G401 (cell line): ENCODE data around the gene FASLG. TPM values are rescaled to one million over a fixed set of nuclear protein-coding genes. Genes with fewer than 3 reads are reported as not detected.

Source experiments
- DNase-seq: peaks from one replicate; pipeline ENCODE4 v3.0.0-alpha.2; 2015; ENCODE audit warnings: low spot score
- in situ Hi-C: cut with HindIII; loops from 2 replicates; pipeline ENCODE4 v1.10.0; 2016; ENCODE audit warnings: low sequenced_read_pairs, mixed read lengths
- total RNA-seq: library from RNA; depleted of rRNA; stranded (reverse); fragments of >200 nt; shearing (Covaris generic); gene quantifications from 2 replicates; pipeline ENCODE4 v1.2.3, GENCODE V29; 2014

FASLG gene
- total RNA-seq, 1 experiment from 2014 or later, result not detected

DNA sequence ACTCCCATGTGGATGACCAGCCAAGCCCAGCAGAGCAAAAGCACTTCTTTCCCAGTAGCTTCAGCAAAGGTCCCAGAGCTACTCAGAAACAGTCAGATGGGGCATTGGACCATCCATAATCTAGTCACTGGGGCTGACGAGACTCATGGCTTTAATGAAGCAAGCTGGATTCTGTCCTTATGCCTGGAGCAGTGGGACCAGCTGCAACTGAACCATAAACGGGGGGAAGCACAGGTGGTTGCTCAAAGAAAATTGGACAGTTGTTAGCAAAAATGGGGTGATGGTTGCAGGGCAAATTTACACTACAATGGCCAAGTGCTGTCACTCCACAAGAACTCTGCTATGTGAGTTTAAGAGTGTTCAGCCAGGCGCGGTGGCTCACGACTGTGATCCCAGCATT is 17.4 kb upstream of the FASLG start:
- in situ Hi-C loops, result no loop called here

DNA sequence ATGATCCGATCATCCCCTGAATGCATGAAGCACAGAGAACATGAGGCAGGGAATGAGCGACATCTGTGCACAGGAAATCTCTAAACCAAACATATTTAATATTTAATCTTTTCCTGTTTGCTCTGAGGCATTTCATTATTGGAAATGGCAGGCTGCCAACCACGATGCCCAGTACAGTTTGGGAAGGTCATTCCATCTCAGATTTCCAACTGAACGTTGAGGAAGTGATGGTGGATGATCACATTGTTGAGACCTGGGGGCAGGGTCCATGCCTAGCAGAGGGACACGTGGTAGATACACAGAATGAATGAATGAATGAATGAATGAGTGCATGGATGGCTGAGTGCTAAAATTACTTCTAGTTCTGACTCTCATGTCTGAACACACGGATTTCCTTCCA is 15.9 kb upstream of the FASLG start:
- DNase-seq, result no peak
- in situ Hi-C loops, result no loop called here

More for the DNA sequence above, 17.4 kb upstream of the FASLG start:
- DNase-seq, result no peak

DNA sequence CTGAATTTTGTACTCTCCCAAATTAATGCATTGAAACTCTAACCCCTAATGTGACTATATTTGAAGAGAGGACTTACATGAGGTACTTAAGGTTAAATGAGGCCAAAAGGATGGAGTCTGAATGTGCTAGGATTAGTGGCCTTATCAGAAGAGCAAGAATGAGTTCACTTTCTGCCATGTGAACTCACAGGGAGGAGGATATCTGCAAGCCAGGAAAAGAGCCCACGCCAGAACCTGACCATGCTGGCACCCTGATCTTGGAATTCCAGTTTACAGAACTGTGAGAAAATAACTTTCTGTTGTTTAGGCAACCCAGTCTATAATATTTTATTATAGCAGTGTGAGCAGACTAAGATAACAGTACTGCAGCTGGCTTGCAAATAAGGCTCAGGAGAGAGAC is 12.2 kb upstream of the FASLG start:
- no peak for DNase-seq
- in situ Hi-C loops, result no loop called here

DNA sequence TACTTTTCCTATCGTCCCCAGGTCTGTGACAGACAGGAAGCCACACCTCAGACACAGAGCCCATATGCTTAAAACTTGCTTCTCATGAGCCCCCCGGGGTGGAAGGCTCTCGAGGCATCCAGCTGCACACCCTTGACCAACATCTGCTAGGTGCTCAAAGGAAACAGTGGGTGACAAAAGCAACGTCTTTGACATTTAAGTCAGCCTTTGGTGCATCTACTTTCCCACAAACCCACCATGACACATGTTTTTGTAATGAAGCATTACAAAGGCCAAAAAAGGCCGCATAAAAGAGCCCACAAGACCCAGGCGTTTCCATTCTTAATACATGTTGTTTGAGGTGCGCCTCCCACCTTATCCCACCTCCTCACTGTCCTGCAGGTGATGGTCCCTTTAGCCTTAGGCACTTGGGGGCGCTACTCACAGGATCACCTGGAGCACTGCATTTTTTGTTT is 11.8 kb upstream of the FASLG start:
- DNase-seq, result no peak
- in situ Hi-C loops, result no loop called here

DNA sequence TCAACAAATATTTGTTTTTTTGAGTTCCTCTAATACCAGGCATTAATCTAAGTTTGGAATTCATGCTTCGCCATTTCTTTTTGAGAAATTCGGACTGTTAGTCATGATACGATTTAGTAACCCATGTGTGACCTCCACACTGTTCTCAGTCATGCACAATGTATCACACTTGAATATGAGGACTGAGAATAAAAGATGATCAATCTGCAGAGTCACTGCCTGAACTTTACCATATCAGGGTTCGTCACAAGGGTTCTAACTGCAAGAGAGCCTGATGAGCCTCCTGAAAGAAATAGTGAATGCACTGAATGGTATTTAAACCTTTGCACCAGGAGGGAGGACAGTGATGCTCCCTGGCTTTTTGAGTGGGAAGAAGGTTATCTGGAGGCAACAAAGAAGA is 10.9 kb upstream of the FASLG start:
- DNase-seq, result no peak
- in situ Hi-C loops, result no loop called here

DNA sequence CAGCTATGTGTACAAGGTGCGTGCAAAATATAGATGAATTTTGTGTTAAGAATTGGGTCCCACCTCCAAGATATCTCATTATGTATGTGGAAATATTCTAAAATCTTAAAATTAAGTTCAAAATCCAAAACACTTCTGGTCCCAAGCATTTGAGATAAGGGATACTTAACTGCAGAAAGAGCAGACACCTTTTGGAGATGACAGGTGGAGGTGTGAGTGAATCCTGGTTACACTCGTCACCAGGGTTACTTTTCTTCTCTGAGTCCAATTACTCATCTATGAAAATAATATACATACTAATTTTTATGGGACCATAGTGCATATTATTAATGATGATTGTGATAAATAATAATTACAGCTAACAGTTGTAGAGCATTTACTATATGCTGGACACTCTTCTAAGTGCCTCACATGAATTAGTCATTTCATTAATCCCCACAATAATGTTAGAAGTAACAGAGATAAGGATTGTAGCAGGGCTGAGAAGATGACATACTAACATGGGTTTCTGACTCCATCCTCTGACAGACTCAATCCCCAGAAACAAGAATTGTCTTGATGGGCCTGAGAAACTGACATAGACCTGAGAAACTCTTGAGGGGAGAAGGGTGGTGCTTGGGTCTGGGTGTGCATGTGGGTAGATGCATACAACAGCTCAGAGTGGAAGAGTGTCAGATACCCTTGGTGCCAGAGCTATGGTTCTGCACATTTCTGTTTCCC is 8.3 kb upstream of the FASLG start:
- in situ Hi-C loops, result no loop called here
- DNase-seq, result no peak

DNA sequence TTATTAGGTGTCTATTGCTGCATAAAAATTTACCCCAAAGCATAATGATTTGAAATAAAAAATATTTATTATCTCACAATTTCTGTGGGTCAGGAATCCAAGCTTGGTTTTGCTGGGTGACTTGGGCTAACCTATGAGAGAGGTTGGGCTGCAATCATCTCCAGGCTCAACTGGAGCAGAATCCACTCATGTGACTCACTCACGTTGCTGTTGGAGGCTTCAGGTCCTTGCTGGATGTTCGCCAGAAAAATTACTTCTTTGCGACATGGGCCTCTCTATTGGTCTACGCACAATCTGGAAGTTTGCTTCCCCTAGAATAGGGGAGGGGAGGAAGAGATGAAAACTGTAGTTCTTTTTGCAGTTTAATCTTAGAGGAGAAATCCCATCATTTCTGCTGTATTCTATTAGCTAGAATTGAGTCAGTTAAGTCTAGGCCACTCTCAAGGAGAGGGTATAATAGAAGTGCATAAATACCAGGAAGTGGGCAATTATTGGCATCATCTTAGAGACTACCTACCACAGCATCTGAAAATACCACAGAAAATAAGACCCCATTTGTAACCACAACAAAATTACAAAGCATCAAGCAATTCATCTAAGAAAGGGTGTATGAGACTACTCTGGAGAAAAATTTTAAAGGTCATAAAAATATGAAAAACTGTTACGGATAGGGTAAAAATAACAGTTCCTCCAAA is 5.7 kb upstream of the FASLG start:
- in situ Hi-C loops, result no loop called here
- DNase-seq, result no peak

DNA sequence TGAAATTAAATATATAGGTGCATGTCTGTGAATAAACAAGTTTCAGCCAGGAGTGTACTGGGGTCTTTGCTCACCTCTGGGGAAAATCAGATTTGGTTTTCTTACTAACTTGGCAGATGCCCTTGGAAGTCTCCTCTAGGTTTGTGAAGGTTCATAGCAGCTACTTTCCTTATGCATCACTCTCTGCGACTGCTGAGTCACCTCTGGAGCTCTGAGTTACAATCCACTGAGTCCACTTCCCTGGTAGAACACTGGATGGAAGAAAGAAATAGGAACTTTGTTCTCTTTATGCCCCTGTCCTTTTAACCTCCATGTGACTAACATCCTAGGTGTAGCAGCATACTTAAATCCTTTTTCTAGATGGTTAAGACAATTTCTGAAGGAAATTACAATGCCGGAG is 4.4 kb upstream of the FASLG start:
- DNase-seq, result no peak
- in situ Hi-C loops, result no loop called here

DNA sequence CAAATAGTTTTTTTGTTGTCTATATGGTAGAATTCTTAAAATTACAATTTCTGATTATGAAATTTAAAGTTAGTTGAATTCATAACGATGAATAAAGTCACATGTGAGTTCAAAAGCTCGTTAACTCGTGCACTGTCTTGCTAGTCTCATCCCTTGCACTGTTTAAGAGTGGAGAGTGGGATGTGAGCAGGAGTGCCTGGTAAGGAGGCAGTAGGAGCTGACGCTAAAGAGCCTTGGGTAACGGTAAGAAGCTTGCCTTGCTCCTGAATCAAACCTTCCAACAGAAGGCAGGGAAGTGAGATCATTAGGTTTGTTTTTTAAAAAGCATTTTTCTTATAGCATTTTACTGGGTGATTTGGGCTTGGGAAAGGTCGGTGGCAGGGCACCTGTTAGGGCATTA is 2.3 kb upstream of the FASLG start:
- in situ Hi-C loops, result no loop called here
- no peak for DNase-seq

DNA sequence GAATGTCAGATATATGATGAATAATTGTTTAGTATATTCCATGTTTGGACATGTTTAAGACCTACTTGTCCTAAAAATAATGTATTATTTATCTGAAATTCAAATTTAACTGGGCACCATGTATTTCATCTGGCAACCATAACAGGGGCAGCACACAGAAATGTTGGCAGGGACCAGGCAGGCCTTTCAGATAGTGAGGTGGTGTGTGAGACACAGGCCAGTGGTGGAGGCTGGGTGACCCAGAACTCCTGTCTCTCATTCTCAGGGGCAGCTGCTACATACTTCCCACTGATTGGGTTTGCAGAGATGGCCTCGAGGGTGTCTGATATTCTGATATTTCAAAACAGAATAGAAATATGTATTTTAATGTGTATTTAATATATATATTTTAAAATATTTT is 1.3 kb upstream of the FASLG start:
- in situ Hi-C loops, result no loop called here
- no peak for DNase-seq

DNA sequence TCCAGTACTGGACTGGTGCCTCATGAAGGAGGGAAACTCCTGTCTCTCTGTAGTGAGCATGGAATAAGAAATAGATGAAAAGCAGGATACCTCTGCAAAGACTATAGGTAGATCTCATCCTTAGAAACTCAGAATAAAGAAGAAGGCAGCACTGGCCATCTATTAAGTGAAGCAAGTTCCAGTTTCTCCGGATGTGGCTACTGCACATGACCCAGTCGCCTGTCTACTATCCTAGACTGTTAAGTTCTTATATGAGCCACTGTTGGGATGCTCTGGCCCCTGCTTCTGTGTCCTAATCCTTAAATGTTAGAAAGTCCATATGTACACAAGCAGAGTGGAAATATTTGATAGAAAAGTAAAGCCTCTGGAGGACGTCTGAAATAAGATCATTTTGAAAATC is 2.2 kb downstream of the FASLG start:
- in situ Hi-C loops, result no loop called here
- no peak for DNase-seq

DNA sequence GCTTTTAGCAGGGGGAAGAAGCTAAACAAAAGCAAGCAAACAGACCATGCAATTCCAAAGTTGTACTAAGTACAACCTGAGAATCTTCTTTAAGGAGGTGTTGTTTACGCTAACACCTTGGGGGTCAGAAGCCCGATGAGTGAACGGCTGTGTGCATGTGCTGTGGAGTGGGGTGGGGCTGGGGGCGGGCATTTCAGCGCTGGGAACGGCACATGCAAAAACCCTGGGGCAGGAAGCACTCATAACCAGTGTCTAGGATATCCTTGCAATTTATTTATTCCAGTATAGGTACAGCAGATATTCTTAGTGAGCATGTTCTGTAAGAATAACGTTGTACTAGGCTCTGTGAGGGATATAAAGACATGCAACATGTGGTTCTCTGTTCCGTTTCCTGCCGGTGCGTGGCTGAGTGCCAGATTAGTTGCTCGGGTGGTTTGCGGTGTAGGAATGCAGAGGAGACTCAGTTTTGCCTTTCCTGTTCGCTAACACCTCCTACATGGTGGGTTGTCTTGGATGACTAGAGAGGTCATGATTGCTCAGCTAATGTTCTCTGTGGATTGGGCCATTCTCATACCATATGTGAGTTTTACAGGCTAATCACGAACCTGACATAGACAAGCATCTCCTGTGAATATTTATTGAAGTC is 3.7 kb downstream of the FASLG start:
- in situ Hi-C loops, result no loop called here
- no peak for DNase-seq

DNA sequence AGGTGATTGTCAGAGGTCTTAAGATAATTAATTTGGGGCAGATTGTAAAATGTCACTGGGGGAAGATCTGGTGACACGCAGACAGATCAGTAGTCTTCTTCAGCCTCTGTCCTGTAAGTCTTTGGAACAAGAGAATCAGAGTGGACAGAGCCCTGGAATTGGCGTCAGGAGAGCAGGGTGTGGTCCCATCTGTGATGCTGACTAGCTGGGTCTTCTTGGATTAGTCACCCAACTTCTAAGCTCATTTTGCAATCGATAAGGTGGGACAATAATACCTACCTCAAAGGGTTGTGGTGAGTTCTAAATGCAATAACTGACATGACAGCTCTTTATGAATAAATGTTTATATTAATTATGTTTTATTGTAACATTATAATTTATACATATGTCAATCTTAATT is 4.8 kb downstream of the FASLG start:
- DNase-seq, result no peak
- in situ Hi-C loops, result no loop called here

DNA sequence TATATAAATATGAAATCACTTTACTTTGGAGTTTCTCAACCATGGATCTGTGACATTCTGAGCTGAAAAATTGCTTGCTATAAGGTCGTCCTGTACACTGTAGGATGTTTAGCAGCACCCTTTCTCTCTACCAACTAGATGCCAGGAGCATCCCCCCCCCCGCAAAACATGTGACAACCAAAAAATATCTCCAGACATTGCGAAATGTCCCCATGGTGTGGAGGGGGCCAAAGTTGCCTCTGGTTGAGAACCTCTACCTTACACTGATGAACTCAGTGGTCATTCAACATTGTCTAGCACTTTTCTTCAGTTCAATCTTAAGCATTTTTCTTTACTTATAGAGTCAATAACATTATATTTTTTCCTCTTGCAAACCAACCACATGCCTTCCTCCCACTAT is 9.2 kb downstream of the FASLG start:
- in situ Hi-C loops, result no loop called here

DNA sequence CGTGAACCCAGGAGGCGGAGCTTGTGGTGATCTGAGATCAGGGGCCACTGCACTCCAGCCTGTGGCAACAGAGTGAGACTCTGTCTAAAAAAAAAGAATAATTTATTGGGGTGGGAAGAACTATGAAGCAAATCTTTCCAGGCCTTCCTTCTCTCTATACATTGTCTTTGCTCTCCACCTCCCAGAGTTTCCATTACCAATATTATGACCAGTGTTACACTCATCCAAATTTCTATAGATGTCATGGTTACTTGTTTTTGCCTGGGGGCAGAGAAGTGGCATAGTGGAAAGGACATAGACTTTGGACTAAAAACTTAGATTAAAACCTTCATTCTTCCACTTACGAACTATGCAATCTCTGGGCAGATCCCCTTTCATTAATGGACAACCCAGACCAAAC is 10.1 kb downstream of the FASLG start:
- in situ Hi-C loops, result no loop called here

More for the DNA sequence above, 9.2 kb downstream of the FASLG start:
- DNase-seq, result no peak

DNA sequence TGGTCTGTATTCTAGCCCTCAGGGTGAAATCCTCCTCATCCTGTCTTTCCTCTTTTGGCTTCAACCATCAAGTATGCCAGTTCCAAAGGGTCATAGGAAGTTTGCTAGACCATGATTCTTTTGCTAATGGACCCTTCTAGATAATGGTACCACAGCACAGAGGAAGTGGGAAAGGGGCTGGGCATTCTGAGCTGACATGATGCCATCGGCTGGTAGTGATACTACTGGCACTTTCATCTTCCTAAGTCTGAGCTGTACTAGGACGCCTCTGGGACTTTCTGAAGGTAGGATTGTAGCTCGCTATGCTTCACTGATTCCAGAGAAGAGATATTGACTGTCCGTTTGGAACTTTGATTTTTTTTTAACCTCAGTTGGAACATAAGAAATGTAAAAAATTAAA is 11.4 kb downstream of the FASLG start:
- no peak for DNase-seq
- in situ Hi-C loops, result no loop called here

More for the DNA sequence above, 10.1 kb downstream of the FASLG start:
- DNase-seq, result no peak

DNA sequence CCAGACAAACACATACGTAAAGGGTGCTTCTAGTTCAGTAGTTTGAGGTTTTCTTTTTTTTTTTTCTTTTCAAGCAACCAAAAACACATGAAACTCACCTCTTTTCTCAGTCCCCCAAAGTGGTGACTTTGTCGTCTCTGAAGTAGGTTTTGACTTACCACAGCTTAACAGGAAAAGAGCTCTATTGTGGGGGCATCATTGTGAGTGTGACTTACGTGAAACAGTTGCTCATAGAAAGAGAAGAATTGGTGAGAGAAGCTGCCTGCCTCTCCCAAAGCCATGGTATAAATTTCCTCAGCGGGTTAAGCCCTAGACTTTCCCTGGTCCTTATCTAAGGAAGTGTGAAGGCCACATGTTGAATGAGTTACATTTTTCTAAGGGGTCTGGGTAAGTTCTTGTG is 11.9 kb downstream of the FASLG start:
- in situ Hi-C loops, result no loop called here
- no peak for DNase-seq

DNA sequence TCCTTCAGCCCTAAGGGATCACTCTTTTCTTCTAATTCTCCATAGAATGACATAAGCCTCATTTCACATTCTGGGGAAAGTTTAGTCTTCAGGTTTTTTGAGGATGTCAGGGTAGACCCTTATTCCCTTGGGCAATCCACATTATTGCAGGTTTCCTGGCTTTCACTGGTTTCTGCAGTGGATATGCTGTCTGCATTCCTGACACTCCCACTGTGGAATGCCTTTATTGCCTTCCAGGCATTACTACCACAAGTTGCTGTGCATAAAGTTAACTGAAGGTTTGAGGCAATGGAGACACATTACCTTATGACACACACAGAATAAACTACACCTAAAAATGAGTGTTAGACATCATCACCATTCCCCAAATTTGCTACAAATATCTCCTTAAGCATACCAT is 12.7 kb downstream of the FASLG start:
- no peak for DNase-seq
- in situ Hi-C loops, result no loop called here

DNA sequence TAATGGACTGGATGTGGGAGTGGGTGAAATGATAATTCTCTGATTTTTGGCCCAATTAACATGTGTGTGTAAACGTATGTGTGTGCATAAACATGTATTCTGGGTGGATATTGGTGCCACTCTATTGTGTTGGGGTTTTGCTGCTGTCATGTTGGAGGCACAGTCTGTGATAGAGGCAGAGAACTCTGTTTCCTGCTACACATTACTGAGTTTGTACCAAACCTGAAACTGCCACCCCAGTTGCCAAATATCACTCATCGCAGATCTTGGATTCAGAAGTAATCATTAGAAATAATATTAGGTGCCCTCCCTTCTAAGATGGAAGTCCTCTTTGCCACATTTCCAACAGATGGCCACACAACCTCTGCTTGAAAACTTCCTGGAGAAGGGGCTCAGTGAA is 13.8 kb downstream of the FASLG start:
- in situ Hi-C loops, result no loop called here
- DNase-seq, result no peak

DNA sequence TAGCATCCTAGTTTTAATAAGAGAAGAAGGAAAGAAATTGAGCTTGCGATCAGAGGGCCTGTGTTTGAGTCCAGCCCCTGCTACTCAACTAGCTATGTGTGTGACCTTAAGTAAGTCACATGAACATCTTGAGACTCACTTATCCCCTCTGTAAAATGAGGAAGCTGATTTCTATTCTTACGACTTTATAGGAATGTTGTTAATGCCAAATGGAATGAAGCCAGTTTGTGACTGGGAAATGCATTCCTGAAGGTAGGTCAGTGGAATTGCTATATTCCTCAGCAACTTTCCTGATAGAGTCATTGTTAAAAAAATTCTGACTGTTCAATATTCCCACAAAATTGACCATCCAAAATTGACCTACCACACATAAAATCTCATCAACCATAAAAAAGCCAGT is 14.9 kb downstream of the FASLG start:
- no peak for DNase-seq
- in situ Hi-C loops, result no loop called here
